Mesendoderm (in vitro differentiated cells): ENCODE data around the gene ESM1.
"Not testable (repeated sequence)": the region's sequence is repeated elsewhere in the genome, so short reads cannot be mapped to it uniquely, and the experiment has no call there.

Experiments used
- DNase-seq: peaks from one replicate; pipeline ENCODE4 v3.0.0; 2013
- H2AK5ac ChIP-seq: 2 replicates; pipeline ENCODE4 v1.6.1; 2013; ENCODE audit warnings: low read length, inconsistent platforms
- H2BK120ac ChIP-seq: 2 replicates; pipeline ENCODE4 v1.6.1; 2013; ENCODE audit warnings: low read depth, mild to moderate bottlenecking, low read length, moderate library complexity, mixed read lengths
- H2BK15ac ChIP-seq: replicated peaks from 2 replicates; pipeline ENCODE4 v1.6.1; 2013; ENCODE audit warnings: low read depth, mild to moderate bottlenecking, moderate library complexity
- H2BK5ac ChIP-seq: 2 replicates; pipeline ENCODE4 v1.6.1; 2013; ENCODE audit warnings: low read length, inconsistent platforms
- H3K18ac ChIP-seq: 2 replicates; pipeline ENCODE4 v1.6.1; 2013; ENCODE audit warnings: mild to moderate bottlenecking, low read length, mixed read lengths
- H3K23ac ChIP-seq: one replicate; pipeline ENCODE4 v1.6.1; 2013; ENCODE audit warnings: low read length
- H3K27ac ChIP-seq: 2 replicates; pipeline ENCODE4 v1.5.1; 2013; ENCODE audit warnings: low read depth, mild to moderate bottlenecking, inconsistent platforms, low read length, moderate library complexity
- H3K27me3 ChIP-seq: 2 replicates; pipeline ENCODE4 v1.6.1; 2013; ENCODE audit warnings: low read length, control low read depth, mild to moderate bottlenecking, inconsistent platforms; ENCODE audit not compliant: insufficient read depth, poor library complexity
- H3K36me3 ChIP-seq: 2 replicates; pipeline ENCODE4 v1.6.1; 2013; ENCODE audit warnings: low read length, inconsistent platforms; ENCODE audit not compliant: control insufficient read depth, insufficient read depth
- H3K4ac ChIP-seq: one replicate; pipeline ENCODE4 v1.6.1; 2013; ENCODE audit warnings: low read depth, mild to moderate bottlenecking, low read length, moderate library complexity
- H3K4me1 ChIP-seq: 2 replicates; pipeline ENCODE4 v1.6.1; 2013; ENCODE audit warnings: low read depth, low read length, inconsistent platforms; ENCODE audit not compliant: control insufficient read depth
- H3K4me2 ChIP-seq: 2 replicates; pipeline ENCODE4 v1.6.1; 2013; ENCODE audit warnings: low read length
- H3K4me3 ChIP-seq: 2 replicates; pipeline ENCODE4 v1.5.1; 2013; ENCODE audit warnings: mild to moderate bottlenecking, low read length
- H3K56ac ChIP-seq: one replicate; pipeline ENCODE4 v1.6.1; 2013; ENCODE audit warnings: low read length
- H3K79me1 ChIP-seq: 2 replicates; pipeline ENCODE4 v1.6.1; 2013; ENCODE audit warnings: low read length, inconsistent platforms
- H3K79me2 ChIP-seq: 2 replicates; pipeline ENCODE4 v1.6.1; 2013; ENCODE audit warnings: mild to moderate bottlenecking, low read length; ENCODE audit not compliant: control insufficient read depth, insufficient read depth
- H3K9ac ChIP-seq: 2 replicates; pipeline ENCODE4 v1.6.1; 2013; ENCODE audit warnings: low read length, inconsistent platforms
- H4K5ac ChIP-seq: one replicate; pipeline ENCODE4 v1.6.1; 2013; ENCODE audit warnings: low read length
- H4K8ac ChIP-seq: one replicate; pipeline ENCODE4 v1.6.1; 2013; ENCODE audit warnings: low read depth, mild to moderate bottlenecking, control low read depth, low read length, moderate library complexity
- WGBS: extraction: QIAGEN DNeasy Blood & Tissue Kit; methylation state at CpG from one replicate; pipeline ENCODE4 v1.1.7; 2013; ENCODE audit warnings: low lambda C conversion rate, missing lambda C conversion rate; ENCODE audit not compliant: insufficient coverage; ENCODE audit errors: extremely low coverage; 5-methylcytosine and 5-hydroxymethylcytosine counted together

ESM1 gene

GRCh38 chr5:55027595-55027994 is 42.2 kb upstream of the ESM1 start:
- no CpG with 5 or more reads among the region's 3 CpGs for WGBS
- no peak overlapping the region for H2BK120ac ChIP-seq
- H2AK5ac ChIP-seq: no peak overlapping the region
- H3K4ac ChIP-seq: no peak overlapping the region
- no peak overlapping the region for H4K5ac ChIP-seq
- H3K4me2 ChIP-seq: no peak overlapping the region
- H3K79me1 ChIP-seq: no peaks in the 10 kb centered on the region
- H3K4me3 ChIP-seq: no peak overlapping the region
- H3K79me2 ChIP-seq: no peaks in the 10 kb centered on the region
- H3K36me3 ChIP-seq: no peaks in the 10 kb centered on the region
- H3K23ac ChIP-seq: no peak overlapping the region
- H3K56ac ChIP-seq: no peak overlapping the region
- no peak overlapping the region for H2BK15ac ChIP-seq
- no peaks in the 10 kb centered on the region for H3K4me1 ChIP-seq
- no peaks in the 10 kb centered on the region for H3K27me3 ChIP-seq
- DNase-seq: no peak
- no peak overlapping the region for H3K18ac ChIP-seq
- no peak overlapping the region for H2BK5ac ChIP-seq
- H4K8ac ChIP-seq: no peak overlapping the region
- no peak overlapping the region for H3K27ac ChIP-seq
- no peak overlapping the region for H3K9ac ChIP-seq

DNA sequence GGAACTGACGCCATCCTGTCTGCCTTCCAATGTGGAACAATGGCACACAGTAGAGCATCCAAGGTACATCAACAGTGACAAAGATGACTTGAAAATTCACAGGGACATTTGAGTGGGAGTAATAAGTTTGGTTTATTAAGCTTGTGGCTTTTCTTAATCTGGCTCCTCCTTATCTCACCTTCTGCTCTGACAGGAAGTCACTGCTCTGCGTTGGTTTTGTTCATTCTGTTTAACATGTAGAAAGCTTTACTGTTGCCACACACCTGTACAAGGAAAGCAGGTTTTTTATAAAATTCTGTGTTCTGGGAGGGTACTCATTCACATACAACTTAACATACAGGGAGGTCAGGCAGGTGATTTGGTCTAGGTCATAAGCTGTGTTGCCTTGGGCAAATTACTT is 37.1 kb upstream of the ESM1 start:
- Histone ChIP-seq H3K36me3 (no peaks in the 10 kb centered on the region), H2BK15ac (no peak overlapping the region), H2BK5ac (no peak overlapping the region), H3K79me1 (no peaks in the 10 kb centered on the region), H3K27ac (no peak overlapping the region), H3K27me3 (no peaks in the 10 kb centered on the region), H3K4me1 (no peaks in the 10 kb centered on the region), H3K23ac (no peak overlapping the region), H3K4me2 (no peak overlapping the region), H3K56ac (no peak overlapping the region), H3K4me3 (no peak overlapping the region), H3K4ac (no peak overlapping the region), H2BK120ac (no peak overlapping the region), H4K8ac (no peak overlapping the region), H3K18ac (no peak overlapping the region), H3K9ac (no peak overlapping the region), H2AK5ac (no peak overlapping the region), H4K5ac (no peak overlapping the region), H3K79me2 (no peaks in the 10 kb centered on the region)
- WGBS: no CpG with 5 or more reads among the region's 2 CpGs
- no peak for DNase-seq

GRCh38 chr5:55021821-55022220 is 36.4 kb upstream of the ESM1 start:
- Histone ChIP-seq H3K79me1 (no peaks in the 10 kb centered on the region), H3K9ac (no peak overlapping the region), H3K18ac (no peak overlapping the region), H3K79me2 (no peaks in the 10 kb centered on the region), H3K4me2 (no peak overlapping the region), H3K4ac (no peak overlapping the region), H2AK5ac (no peak overlapping the region), H3K27ac (no peak overlapping the region), H2BK120ac (no peak overlapping the region), H4K8ac (no peak overlapping the region), H2BK15ac (no peak overlapping the region), H4K5ac (no peak overlapping the region), H3K56ac (no peak overlapping the region), H3K23ac (no peak overlapping the region), H2BK5ac (no peak overlapping the region), H3K4me1 (no peaks in the 10 kb centered on the region), H3K4me3 (no peak overlapping the region), H3K27me3 (no peaks in the 10 kb centered on the region), H3K36me3 (no peaks in the 10 kb centered on the region)
- no CpG with 5 or more reads among the region's 4 CpGs for WGBS
- DNase-seq: no peak

- H3K4me3 ChIP-seq: no peak overlapping the region
Measured at GRCh38 chr5:55021410-55021809, 36.0 kb upstream of the ESM1 start.

GRCh38 chr5:55010149-55010548 is 24.8 kb upstream of the ESM1 start:
- not testable (repeated sequence) for H3K56ac ChIP-seq, H3K79me1 ChIP-seq, H4K8ac ChIP-seq, H3K27ac ChIP-seq, DNase-seq, H3K18ac ChIP-seq, H3K79me2 ChIP-seq, H4K5ac ChIP-seq, H3K4me3 ChIP-seq, H2BK15ac ChIP-seq, H3K4ac ChIP-seq, H3K23ac ChIP-seq, H2AK5ac ChIP-seq, H2BK120ac ChIP-seq, H3K27me3 ChIP-seq, H2BK5ac ChIP-seq, H3K4me1 ChIP-seq, H3K36me3 ChIP-seq, H3K4me2 ChIP-seq, H3K9ac ChIP-seq
- no CpG with 5 or more reads among the region's 1 CpG for WGBS

More at GRCh38 chr5:55021410-55021809, 36.0 kb upstream of the ESM1 start:
- Histone ChIP-seq H4K5ac (no peak overlapping the region), H3K27me3 (no peaks in the 10 kb centered on the region), H2BK5ac (no peak overlapping the region), H3K27ac (no peak overlapping the region), H3K36me3 (no peaks in the 10 kb centered on the region), H3K4me2 (no peak overlapping the region), H3K79me1 (no peaks in the 10 kb centered on the region), H3K56ac (no peak overlapping the region), H3K9ac (no peak overlapping the region), H3K4me1 (no peaks in the 10 kb centered on the region), H4K8ac (no peak overlapping the region), H3K18ac (no peak overlapping the region), H2BK15ac (no peak overlapping the region), H2BK120ac (no peak overlapping the region), H3K23ac (no peak overlapping the region), H2AK5ac (no peak overlapping the region), H3K79me2 (no peaks in the 10 kb centered on the region), H3K4ac (no peak overlapping the region)
- DNase-seq: no peak
- WGBS: no CpG with 5 or more reads among the region's 6 CpGs

DNA sequence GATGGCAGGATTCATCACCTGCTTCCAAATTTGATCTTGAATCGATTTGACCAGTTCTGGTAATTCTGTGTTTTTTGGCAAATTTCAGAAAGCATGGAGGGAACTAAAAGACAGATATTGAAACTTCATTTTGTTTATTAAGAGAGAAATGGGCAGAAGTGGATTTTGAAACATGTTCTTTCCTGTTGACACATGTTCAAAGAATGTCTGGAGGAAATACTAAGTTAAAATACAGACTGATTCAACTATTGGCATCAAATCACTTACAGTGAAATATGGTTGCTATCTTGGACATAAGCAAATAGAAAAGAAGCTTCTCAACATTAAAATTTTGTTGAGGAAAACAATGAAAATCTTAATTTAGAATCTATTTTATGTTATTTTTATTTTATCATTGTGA is 19.3 kb upstream of the ESM1 start:
- DNase-seq: no peak
- no peak overlapping the region for H3K4me3 ChIP-seq
- no peak overlapping the region for H2BK120ac ChIP-seq
- no peak overlapping the region for H3K9ac ChIP-seq
- H3K27ac ChIP-seq: no peak overlapping the region
- no peaks in the 10 kb centered on the region for H3K4me1 ChIP-seq
- H3K79me1 ChIP-seq: no peaks in the 10 kb centered on the region
- no peak overlapping the region for H4K5ac ChIP-seq
- no peak overlapping the region for H3K4me2 ChIP-seq
- no peak overlapping the region for H4K8ac ChIP-seq
- no peak overlapping the region for H3K23ac ChIP-seq
- no peak overlapping the region for H3K18ac ChIP-seq
- no peaks in the 10 kb centered on the region for H3K79me2 ChIP-seq
- no peak overlapping the region for H2AK5ac ChIP-seq
- H3K36me3 ChIP-seq: no peaks in the 10 kb centered on the region
- no peak overlapping the region for H2BK5ac ChIP-seq
- H3K27me3 ChIP-seq: no peaks in the 10 kb centered on the region
- no CpG with 5 or more reads among the region's 1 CpG for WGBS
- no peak overlapping the region for H3K56ac ChIP-seq
- no peak overlapping the region for H2BK15ac ChIP-seq
- no peak overlapping the region for H3K4ac ChIP-seq
